ENCODE data around the gene EMID1. TPM values are rescaled to one million over a fixed set of nuclear protein-coding genes. Genes with fewer than 3 reads are reported as not detected.

EMID1 gene
- polyA plus RNA-seq, 1 donor (not counting 4 experiments of a cell fraction or from before 2014, with no cell fraction given): not detected

GRCh38 chr22:29243874-29244446, 38.3 kb downstream of the EMID1 start:
- Histone ChIP-seq H3K9me3 (ENCODE audit: control insufficient read depth, low read depth, low read length) (no peaks in the 10 kb centered on the region), H3K4me3 (ENCODE audit: control insufficient read depth in 2 of 3, extremely low read depth in 1 of 3, insufficient read depth in 2 of 3, low read depth in 1 of 3, low read length in 3 of 3) (no peak overlapping the region), H3K4me2 (ENCODE audit: control insufficient read depth, extremely low read depth, insufficient read depth, low read depth, low read length) (no peak overlapping the region), H3K27me3 (ENCODE audit: control insufficient read depth, extremely low read depth, insufficient read depth, low read length) (peaks cover 3% of the 10 kb centered on the region), H4K20me1 (ENCODE audit: control insufficient read depth, extremely low read depth, insufficient read depth, low read length) (no peaks in the 10 kb centered on the region), H3K36me3 (ENCODE audit: control insufficient read depth in 2 of 2, extremely low read depth in 1 of 2, insufficient read depth in 2 of 2, low read length in 2 of 2) (no peaks in the 10 kb centered on the region), H2AFZ (ENCODE audit: control insufficient read depth, low read length) (no peak overlapping the region), H3K27ac (ENCODE audit: control insufficient read depth, insufficient read depth, low read length) (no peak overlapping the region), H3K4me1 (ENCODE audit: control insufficient read depth, extremely low read depth, insufficient read depth, low read length) (no peaks in the 10 kb centered on the region), H3K79me2 (ENCODE audit: control insufficient read depth, insufficient read depth, low read length) (no peaks in the 10 kb centered on the region), H3K9me1 (ENCODE audit: control insufficient read depth, extremely low read depth, insufficient read depth, low read length) (no peaks in the 10 kb centered on the region), H3K9ac (ENCODE audit: control insufficient read depth, extremely low read depth, insufficient read depth, low read length) (no peak overlapping the region)
- dilution Hi-C loops (cut with MboI; ENCODE audit: extremely low pct_ligation_motif_present, low sequenced_read_pairs): no loop called here
- FAIRE-seq (no peak), DNase-seq (ENCODE audit: low read depth, low spot score) (no peak)
- no peak for TF ChIP-seq EZH2 (IDR thresholded peaks at IDR 0.05; ENCODE audit: low read length)
- TF ChIP-seq, protein P1, sequence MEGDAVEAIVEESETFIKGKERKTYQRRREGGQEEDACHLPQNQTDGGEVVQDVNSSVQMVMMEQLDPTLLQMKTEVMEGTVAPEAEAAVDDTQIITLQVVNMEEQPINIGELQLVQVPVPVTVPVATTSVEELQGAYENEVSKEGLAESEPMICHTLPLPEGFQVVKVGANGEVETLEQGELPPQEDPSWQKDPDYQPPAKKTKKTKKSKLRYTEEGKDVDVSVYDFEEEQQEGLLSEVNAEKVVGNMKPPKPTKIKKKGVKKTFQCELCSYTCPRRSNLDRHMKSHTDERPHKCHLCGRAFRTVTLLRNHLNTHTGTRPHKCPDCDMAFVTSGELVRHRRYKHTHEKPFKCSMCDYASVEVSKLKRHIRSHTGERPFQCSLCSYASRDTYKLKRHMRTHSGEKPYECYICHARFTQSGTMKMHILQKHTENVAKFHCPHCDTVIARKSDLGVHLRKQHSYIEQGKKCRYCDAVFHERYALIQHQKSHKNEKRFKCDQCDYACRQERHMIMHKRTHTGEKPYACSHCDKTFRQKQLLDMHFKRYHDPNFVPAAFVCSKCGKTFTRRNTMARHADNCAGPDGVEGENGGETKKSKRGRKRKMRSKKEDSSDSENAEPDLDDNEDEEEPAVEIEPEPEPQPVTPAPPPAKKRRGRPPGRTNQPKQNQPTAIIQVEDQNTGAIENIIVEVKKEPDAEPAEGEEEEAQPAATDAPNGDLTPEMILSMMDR (optimal IDR thresholded peaks at IDR 0.05 in 1 of 3, IDR thresholded peaks at IDR 0.05 in 1 of 3, conservative IDR thresholded peaks at IDR 0.05 in 1 of 3; ENCODE audit: extremely low read depth in 1 of 3, insufficient read depth in 2 of 3, low read length in 3 of 3): no peak

- DNase-seq (ENCODE audit: low read depth, low spot score): no peak
Observed at GRCh38 chr22:29244785-29245625, 39.3 kb downstream of the EMID1 start.

More at GRCh38 chr22:29244785-29245625, 39.3 kb downstream of the EMID1 start:
- TF ChIP-seq EZH2 (IDR thresholded peaks at IDR 0.05; ENCODE audit: low read length): no peak
- TF ChIP-seq, protein P1 (optimal IDR thresholded peaks at IDR 0.05 in 1 of 3, IDR thresholded peaks at IDR 0.05 in 1 of 3, conservative IDR thresholded peaks at IDR 0.05 in 1 of 3; ENCODE audit: extremely low read depth in 1 of 3, insufficient read depth in 2 of 3, low read length in 3 of 3): no peak
- Histone ChIP-seq H3K4me3 (ENCODE audit: control insufficient read depth in 2 of 3, extremely low read depth in 1 of 3, insufficient read depth in 2 of 3, low read depth in 1 of 3, low read length in 3 of 3) (no peak overlapping the region), H2AFZ (ENCODE audit: control insufficient read depth, low read length) (no peak overlapping the region), H3K4me1 (ENCODE audit: control insufficient read depth, extremely low read depth, insufficient read depth, low read length) (no peaks in the 10 kb centered on the region), H3K27me3 (ENCODE audit: control insufficient read depth, extremely low read depth, insufficient read depth, low read length) (peaks cover 3% of the 10 kb centered on the region), H3K9me3 (ENCODE audit: control insufficient read depth, low read depth, low read length) (no peaks in the 10 kb centered on the region), H3K9ac (ENCODE audit: control insufficient read depth, extremely low read depth, insufficient read depth, low read length) (no peak overlapping the region), H3K9me1 (ENCODE audit: control insufficient read depth, extremely low read depth, insufficient read depth, low read length) (no peaks in the 10 kb centered on the region), H3K4me2 (ENCODE audit: control insufficient read depth, extremely low read depth, insufficient read depth, low read depth, low read length) (no peak overlapping the region), H4K20me1 (ENCODE audit: control insufficient read depth, extremely low read depth, insufficient read depth, low read length) (no peaks in the 10 kb centered on the region), H3K27ac (ENCODE audit: control insufficient read depth, insufficient read depth, low read length) (no peak overlapping the region), H3K79me2 (ENCODE audit: control insufficient read depth, insufficient read depth, low read length) (no peaks in the 10 kb centered on the region), H3K36me3 (ENCODE audit: control insufficient read depth in 2 of 2, extremely low read depth in 1 of 2, insufficient read depth in 2 of 2, low read length in 2 of 2) (no peaks in the 10 kb centered on the region)
- no peak for FAIRE-seq
- dilution Hi-C loops (cut with MboI; ENCODE audit: extremely low pct_ligation_motif_present, low sequenced_read_pairs): no loop called here

All from keratinocyte (primary cell).